ENCODE measurements around the gene PAM16.

DNA sequence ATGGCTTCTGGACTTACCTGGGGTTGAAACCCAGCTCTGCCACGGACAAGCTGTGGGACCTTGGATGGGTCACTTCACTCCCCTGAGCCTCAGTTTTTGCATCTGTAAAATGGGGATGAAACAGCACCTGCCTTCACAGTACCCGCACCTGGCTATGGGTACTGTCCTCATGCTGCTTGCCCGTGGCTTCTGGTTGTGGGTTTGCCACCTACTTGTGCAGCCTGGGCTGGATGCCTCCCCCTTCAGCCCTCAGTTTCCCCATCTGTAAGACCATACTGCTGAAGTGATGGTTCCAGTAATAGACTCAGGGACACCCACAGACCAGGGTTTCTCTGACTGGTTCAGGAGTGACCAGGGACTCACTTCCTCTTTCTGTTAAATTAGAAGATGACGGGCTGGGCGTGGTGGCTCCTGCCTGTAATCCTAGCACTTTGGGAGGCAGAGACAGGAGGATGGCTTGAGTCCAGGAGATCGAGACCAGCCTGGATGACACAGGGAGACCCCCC, 25.8 kb downstream of the PAM16 start:
- TF ChIP-seq EZH2 (IDR thresholded peaks at IDR 0.05; ENCODE audit: insufficient read depth, poor library complexity, severe bottlenecking) (no peak), EZH2phosphoT487 (IDR thresholded peaks at IDR 0.05; ENCODE audit: insufficient read depth, low read depth) (no peak)

All from GM23248 (cell line).